G401.6 (cell line): Measurements from ENCODE around the gene TVP23B.
"Not testable (repeated sequence)": the region's sequence is repeated elsewhere in the genome, so short reads cannot be mapped to it uniquely, and the experiment has no call there.

ENCODE experiments used
- FAIRE-seq: peaks from 2 replicates; lab custom pipeline; 2012; peaks lifted over from hg19 to GRCh38; lab: Jason Lieb, UNC

Gene TVP23B

DNA sequence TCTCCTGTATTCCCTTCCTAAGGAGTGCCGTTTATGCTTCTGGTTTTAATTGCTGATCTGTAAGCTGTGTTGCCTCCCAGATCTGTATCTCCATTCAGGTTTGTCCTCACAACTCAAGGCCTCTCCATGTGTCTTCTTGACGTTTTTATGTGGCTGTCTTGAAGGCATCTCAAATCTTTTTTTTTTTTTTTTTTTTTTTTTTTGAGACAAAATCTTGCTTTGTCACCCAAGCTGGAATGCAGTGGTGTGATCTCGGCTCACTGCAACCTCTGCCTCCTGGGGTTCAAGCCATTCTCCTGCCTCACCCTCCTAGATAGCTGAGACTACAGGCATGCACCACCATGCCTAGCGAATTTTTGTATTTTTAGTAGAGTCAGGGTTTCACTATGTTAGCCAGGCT, 13.9 kb downstream of the TVP23B start:
- FAIRE-seq: not testable (repeated sequence)

DNA sequence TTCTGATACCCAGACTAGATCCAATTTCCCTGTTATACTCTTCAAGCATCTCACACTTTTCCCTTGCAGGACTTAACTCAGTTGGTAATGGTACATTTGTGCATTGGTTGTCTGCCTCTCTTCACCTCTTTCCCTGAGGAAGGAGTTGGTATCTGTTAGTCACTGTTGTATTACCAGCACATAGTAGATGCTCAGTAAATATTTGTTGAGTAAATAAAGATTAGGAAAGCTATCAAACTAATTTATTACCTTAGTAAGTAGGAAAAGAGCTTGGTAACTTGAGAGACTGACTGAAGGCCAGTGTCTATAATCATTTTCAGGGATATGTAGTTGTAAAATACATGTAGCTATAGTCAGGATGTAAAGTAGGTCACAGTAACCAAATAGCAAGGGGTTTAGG, 15.9 kb downstream of the TVP23B start:
- not testable (repeated sequence) for FAIRE-seq

DNA sequence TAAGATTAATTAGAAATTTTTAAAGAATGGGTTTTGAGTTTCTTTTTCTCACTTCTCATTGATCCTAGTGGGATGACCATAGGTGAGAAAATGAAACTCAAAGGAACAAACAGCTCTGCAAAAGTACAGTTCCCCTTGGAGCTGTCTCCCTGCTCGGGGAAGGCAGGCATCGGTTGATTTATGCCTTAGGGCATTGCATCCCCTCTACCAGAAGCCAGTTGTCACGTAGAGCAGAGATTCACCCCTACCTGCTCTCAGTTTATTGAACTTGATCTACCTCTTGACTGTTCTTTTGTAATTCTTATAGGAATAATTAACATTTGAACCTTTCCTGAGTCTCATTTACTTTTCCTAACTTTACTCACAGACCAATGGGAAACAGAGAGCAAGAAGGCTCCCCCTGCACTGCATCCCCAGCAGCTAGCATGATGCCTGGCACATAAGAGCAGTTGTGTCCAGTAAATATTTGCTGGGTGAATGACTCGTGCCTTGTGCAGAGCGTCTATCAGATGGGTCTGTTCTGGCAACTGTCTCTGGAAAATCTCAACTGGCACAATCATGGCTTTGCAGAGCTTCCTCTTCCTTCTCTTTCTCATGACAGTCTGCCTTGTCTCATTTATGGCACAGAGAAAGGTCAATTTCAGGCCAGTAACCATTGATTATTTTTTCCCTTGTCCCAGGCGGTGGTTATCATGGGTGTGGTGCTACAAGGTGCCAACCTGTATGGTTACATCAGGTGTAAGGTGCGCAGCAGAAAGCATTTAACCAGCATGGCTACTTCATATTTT, 22.7 kb downstream of the TVP23B start:
- not testable (repeated sequence) for FAIRE-seq

DNA sequence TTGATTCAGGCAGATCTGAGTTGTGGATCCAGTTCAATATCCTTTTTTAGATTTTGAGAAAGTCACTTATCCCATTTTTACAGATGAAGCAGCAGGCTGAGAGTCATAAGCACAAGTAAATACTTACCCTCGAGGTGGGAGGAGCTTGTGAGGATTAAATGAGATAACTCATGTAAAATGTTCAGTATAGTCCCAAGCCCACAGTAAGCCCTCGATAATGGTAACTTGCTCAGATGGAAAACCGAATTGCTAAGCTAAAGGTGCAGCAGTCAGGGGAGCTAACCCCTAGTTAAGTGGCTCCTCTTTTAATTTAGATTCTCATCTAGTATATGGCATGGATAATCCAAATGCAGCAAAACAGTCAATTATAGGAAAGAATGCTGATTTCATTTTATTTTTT, 34.9 kb downstream of the TVP23B start:
- FAIRE-seq: not testable (repeated sequence)

DNA sequence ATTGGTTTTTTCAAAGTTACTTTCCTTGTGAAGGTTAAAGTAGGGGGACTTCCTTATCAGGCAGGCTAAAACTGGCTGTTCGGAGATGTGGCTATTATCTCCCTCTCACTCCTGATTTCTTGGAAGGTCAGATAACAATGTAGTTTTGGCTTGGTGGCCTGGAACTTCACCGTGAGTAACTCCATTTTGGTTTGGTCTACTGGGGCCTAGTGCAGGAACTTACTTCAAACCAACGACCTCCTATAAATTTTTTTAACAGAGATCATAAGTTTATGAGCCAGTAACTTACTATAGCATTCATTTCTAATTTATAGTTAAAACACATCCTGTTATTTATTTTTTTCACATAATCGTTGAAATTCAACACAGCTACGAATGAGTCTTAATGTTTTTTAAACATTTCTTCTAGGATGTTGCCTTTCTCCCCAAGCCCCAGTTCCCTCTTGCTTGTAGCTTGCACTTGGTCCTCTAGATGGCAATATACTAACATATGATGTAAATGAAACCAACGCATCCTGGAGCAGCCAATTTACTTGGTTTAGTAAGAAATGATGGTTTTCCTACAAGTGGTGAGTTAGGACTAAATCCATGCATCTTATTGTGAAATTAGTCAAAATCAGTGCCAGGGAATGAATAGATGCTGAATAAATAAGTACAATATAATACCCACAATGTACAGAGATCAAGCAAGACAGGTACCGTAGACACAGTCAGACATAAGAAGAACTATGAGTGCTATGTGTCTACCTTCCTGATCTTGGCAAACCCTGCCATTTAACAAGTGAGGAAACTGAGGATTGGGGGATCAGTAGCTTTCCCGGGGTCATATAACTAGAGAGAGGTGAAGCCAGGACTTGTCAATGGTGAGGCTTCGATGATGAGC, 35.7 kb downstream of the TVP23B start:
- peak; percentile 99 for FAIRE-seq

DNA sequence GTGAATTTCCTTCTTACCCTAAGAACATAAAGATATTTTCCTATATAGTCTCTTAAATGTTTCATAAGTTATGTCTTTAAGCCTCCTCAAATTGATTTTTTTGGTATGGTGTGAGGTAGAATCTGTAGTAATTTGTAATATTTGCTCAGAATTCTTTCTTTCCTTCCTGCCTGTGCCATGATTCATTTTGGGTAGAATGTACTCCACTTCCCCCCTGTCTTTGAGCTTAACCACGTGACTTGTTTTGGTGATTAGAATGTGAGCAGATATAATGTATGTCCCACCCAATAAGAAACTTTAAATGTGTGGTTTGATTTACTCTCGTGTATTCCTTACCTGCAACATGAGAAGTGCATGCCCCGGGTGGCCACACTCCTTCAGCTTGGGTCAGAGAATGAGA, 40.4 kb downstream of the TVP23B start:
- not testable (repeated sequence) for FAIRE-seq

DNA sequence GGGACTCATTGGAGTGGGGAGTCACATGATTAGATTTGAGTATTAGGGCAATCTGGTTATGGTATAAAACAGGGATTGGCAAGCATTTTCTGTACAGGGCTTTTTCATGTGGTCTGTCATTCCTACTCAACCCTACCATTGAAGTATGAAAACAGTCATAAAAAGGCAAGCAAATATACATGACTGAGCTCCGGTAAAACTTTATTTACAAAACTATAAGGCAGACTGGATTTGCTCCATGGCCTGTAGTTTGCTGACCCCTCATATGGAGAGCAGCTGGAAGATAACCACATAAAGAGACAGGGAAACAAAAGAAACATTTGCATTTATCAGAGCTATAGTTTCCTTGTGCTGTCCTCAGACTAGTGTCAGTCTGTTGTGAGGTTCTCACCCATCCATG, 46.6 kb downstream of the TVP23B start:
- FAIRE-seq: not testable (repeated sequence)

DNA sequence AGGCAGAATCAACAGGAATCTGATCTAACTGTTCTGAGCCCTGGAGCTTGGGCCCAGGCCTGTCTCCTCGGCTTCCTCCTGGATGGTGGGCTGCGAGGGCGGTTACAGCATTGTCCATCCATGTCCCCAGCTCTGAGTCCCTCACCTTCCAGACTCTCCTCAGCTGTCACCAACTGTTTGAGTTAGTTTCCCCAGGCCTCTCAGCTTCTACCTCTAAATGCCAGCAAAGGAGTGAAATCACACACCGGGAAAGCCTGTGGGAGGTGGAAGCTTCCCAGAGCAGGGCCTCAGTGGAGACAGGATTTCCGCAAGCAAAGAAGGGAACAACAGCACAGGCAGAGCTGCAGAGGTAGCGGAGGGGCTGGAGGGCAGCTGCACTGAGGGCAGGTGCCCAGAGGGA, 67.5 kb downstream of the TVP23B start:
- no peak for FAIRE-seq

DNA sequence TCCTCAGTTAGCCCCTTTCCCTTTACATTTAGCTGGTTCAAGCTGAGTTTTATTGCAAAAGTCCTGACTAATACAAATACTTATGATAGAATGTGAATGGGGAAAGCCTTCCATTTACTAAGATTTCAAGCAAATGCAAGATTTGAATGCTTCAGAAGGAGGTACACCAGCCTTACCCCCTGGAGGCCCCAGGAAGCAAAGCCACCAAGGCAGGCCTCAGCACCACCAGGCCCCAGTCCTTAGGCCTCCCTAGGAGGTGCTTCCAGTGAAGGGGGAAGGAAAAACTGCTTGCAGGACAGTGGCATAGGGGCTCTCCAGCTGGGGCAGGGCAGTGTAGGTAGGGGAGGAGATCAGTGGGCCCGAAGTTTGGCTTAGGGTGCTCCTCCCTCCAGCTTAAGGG, 69.7 kb downstream of the TVP23B start:
- no peak for FAIRE-seq

DNA sequence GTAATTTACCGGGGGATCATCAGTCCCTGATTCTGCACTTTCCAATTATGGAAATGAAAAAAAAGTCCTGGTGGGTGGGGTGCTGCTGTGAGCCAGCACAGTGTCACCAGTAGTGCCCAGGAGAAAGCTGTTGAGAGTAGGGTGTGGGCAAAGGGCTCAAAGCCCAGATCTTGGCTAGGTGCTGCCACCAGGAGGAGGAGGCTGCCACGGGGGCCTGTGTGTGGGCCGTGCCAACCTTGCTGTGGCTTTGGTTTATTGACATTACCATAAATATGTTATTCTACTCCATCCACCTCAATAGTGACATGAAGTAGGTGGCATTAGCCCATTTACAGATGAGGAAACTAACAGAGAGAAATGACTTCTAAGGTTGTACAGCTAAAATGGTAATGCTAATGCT, 70.2 kb downstream of the TVP23B start:
- no peak for FAIRE-seq

DNA sequence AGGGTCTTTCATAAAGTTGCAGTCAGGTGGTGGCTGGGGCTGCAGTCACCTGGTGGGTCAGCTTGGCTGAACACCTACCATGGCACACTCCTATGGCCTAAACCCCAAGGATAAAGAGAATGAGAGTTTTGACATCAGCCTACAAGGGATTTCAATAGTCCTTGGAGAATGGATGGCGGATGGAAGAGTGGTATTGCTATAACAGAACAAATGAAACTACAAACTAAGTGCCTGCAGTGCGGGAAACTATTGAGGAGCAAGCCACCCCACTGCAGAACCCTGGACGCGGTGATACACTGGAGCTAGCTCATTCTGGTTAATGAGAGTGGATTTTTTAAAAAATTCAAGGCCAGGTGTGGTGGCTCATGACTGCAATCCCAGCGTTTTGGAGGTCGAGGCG, 74.0 kb downstream of the TVP23B start:
- FAIRE-seq: no peak

DNA sequence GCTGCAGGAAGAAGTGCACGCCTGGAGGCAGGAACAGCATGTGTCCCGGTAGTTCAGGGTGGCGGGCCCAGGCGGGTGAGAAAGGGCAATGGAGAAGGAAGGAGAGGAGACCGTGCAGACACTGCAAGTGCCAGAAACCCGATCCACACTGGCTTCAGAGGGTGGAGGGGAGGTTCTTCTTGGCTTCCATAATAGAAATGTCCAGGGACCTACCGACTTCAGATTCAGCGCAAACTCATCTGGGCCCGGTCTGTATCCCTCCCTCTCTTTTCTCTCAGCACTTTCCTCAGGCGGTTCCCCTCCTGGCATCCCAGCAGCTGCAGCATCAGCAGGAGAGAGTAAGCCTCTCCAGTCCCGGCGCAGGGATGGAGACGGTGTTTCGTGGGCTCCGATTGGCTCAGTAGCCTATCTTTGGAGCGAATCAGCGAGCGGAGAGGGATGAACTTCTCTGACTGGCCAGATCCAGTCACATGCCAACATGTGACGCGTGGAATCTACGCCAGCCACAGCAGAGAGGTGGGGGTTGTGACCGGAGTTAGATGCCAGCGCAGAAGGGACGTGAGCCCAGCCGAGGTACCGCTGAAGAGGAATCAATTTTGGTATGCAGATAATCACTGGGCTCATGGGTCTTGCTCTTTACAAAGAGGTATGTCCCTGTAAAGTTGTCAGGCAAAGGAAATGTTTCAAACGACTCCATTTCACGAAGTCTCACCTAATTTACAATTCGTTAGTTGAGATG, 75.0 kb downstream of the TVP23B start:
- FAIRE-seq: peak; percentile 98
